GM19372 (cell line): ENCODE measurements around the gene ADAMTS10.
"Not testable (repeated sequence)": the region's sequence is repeated elsewhere in the genome, so short reads cannot be mapped to it uniquely, and the experiment has no call there.

ENCODE experiments used
- ATAC-seq: cut with Tn5 transposase; IDR thresholded peaks from one replicate; pipeline ENCODE4 v1.9.1; 2021; ENCODE audit warnings: mild to moderate bottlenecking, low read depth, moderate library complexity; ENCODE audit not compliant: unreplicated experiment

The ADAMTS10 gene

GRCh38 chr19:8596168-8596567, 14.3 kb downstream of the ADAMTS10 start:
- no peak for ATAC-seq

- no peak for ATAC-seq
Measured at GRCh38 chr19:8595651-8596050, 14.9 kb downstream of the ADAMTS10 start.

GRCh38 chr19:8593931-8594330, 16.6 kb downstream of the ADAMTS10 start:
- no peak for ATAC-seq

- ATAC-seq: no peak
Measured at GRCh38 chr19:8592231-8593009, 18.1 kb downstream of the ADAMTS10 start.

GRCh38 chr19:8589177-8589714, 21.3 kb downstream of the ADAMTS10 start:
- no peak for ATAC-seq

GRCh38 chr19:8585894-8586750, 24.4 kb downstream of the ADAMTS10 start:
- no peak for ATAC-seq

- ATAC-seq: no peak
Measured at GRCh38 chr19:8584965-8585893, 25.3 kb downstream of the ADAMTS10 start.

GRCh38 chr19:8580710-8581281, 29.7 kb downstream of the ADAMTS10 start:
- ATAC-seq: no peak

GRCh38 chr19:8578642-8579265, 31.8 kb downstream of the ADAMTS10 start:
- no peak for ATAC-seq

- no peak for ATAC-seq
Measured at GRCh38 chr19:8577741-8578140, 32.8 kb downstream of the ADAMTS10 start.

- no peak for ATAC-seq
Measured at GRCh38 chr19:8577247-8577646, 33.3 kb downstream of the ADAMTS10 start, which contains the start of gene MYO1F. Gene MYO1F (minus strand): TSS chr19:8577442. CDS start chr19:8577309, 133 bp downstream.

- no peak for ATAC-seq
Measured at GRCh38 chr19:8576273-8576993, 34.1 kb downstream of the ADAMTS10 start.

GRCh38 chr19:8575467-8575997, 35.0 kb downstream of the ADAMTS10 start:
- no peak for ATAC-seq

- ATAC-seq: not testable (repeated sequence)
Measured at GRCh38 chr19:8574619-8574922, 35.9 kb downstream of the ADAMTS10 start.

- ATAC-seq: no peak
Measured at GRCh38 chr19:8573316-8573715, 37.2 kb downstream of the ADAMTS10 start.

- ATAC-seq: no peak
Measured at GRCh38 chr19:8571006-8571411, 39.5 kb downstream of the ADAMTS10 start.

- ATAC-seq: no peak
Measured at GRCh38 chr19:8569066-8569771, 41.3 kb downstream of the ADAMTS10 start.
